Vagina (tissue), 2 donors: Measurements from ENCODE around the gene INSC.

ENCODE experiments used
- CTCF ChIP-seq, 3 experiments: fragments of 450-650 bp in 2 of 3; fragments of 200-600 bp in 1 of 3; sonication (generic) in 1 of 3; IDR thresholded peaks; one replicate each; pipeline ENCODE4 v1.5.1; 2017 to 2019; ENCODE audit warnings: antibody characterized with exemption in 3 of 3, mild to moderate bottlenecking in 2 of 3, moderate library complexity in 2 of 3
- POLR2A ChIP-seq, 2 donors: fragments of 450-650 bp; IDR thresholded peaks; one replicate each; pipeline ENCODE4 v1.6.1; 2017; ENCODE audit warnings: antibody characterized with exemption in 2 of 2, mild to moderate bottlenecking in 2 of 2, moderate library complexity in 2 of 2

- TF ChIP-seq CTCF (IDR thresholded peaks at IDR 0.05) (no peak), POLR2A (IDR thresholded peaks at IDR 0.05) (no peak)
Measured at GRCh38 chr11:15115686-15116085, 963 bp downstream of the INSC start.
